Ishikawa (cell line): ENCODE results near the gene HOXB4.

Experiments
- CEBPB ChIP-seq: IDR thresholded peaks from 2 replicates; pipeline ENCODE4 v1.6.1; 2012
- EGR1 ChIP-seq: IDR thresholded peaks from 2 replicates; pipeline ENCODE4 v1.6.1; 2012
- FOXM1 ChIP-seq: IDR thresholded peaks from 2 replicates; pipeline ENCODE4 v1.6.1; 2012; ENCODE audit warnings: low read depth, borderline replicate concordance
- MAX ChIP-seq: IDR thresholded peaks from 2 replicates; pipeline ENCODE4 v1.6.1; 2012
- TAF1 ChIP-seq: IDR thresholded peaks from 2 replicates; pipeline ENCODE4 v1.6.1; 2012; ENCODE audit warnings: low read depth, mild to moderate bottlenecking
- TEAD4 ChIP-seq: IDR thresholded peaks from 2 replicates; pipeline ENCODE4 v1.6.1; 2012
- USF1 ChIP-seq: IDR thresholded peaks from 2 replicates; pipeline ENCODE4 v1.6.1; 2012

Gene HOXB4

GRCh38 chr17:48526608-48527546 is 51.3 kb downstream of the HOXB4 start:
- TF ChIP-seq FOXM1 = no peak
- TF ChIP-seq TEAD4 = no peak
- no peak for TF ChIP-seq USF1
- no peak for TF ChIP-seq MAX
- no peak for TF ChIP-seq CEBPB
- no peak for TF ChIP-seq TAF1
- no peak for TF ChIP-seq EGR1
